PFSK-1 (cell line): ENCODE measurements around the gene CFAP157.

Experiments
- POLR2AphosphoS5 ChIP-seq: IDR thresholded peaks from 2 replicates; pipeline ENCODE4 v1.6.1; 2012; ENCODE audit warnings: low read depth, mild to moderate bottlenecking, control low read depth, low read length, moderate library complexity
- TAF1 ChIP-seq: IDR thresholded peaks from 2 replicates; pipeline ENCODE4 v1.6.1; 2012; ENCODE audit warnings: low read length, control low read depth, borderline replicate concordance; ENCODE audit not compliant: insufficient read depth

GRCh38 chr9:127706836-127707241 is at the start of gene CFAP157:
- TF ChIP-seq POLR2AphosphoS5 (no peak), TAF1 (no peak)
